Aorta (tissue), 5 donors: Measurements from ENCODE around the gene SAMD1. TPM values are rescaled to one million over a fixed set of nuclear protein-coding genes. Genes with fewer than 3 reads are reported as not detected.

Experiments
- ATAC-seq: fragments of 200-7000 bp; cut with Tn5 transposase; one replicate; pipeline ENCODE4 v1.9.1; 2022; ENCODE audit warnings: moderate library complexity; ENCODE audit not compliant: low FRiP score
- DNase-seq, 2 donors: peaks; one replicate each; pipeline ENCODE4 v3.0.0-alpha.2; 2020
- H3K27ac ChIP-seq, 2 donors: one replicate each; pipeline ENCODE4 v1.5.1; 2013; ENCODE audit warnings: low read length in 2 of 2, mild to moderate bottlenecking in 2 of 2, moderate library complexity in 2 of 2, control low read depth in 1 of 2, inconsistent platforms in 1 of 2, low read depth in 1 of 2
- H3K27me3 ChIP-seq, 2 donors: one replicate each; pipeline ENCODE4 v1.6.1; 2013; ENCODE audit warnings: control low read depth in 1 of 2, low read length in 1 of 2, mild to moderate bottlenecking in 1 of 2, moderate library complexity in 1 of 2; ENCODE audit not compliant: insufficient read depth in 2 of 2, control insufficient read depth in 1 of 2
- H3K36me3 ChIP-seq, 2 donors: one replicate each; pipeline ENCODE4 v1.6.1; 2013; ENCODE audit warnings: control low read depth in 1 of 2, low read length in 1 of 2, mild to moderate bottlenecking in 1 of 2; ENCODE audit not compliant: insufficient read depth in 2 of 2, control insufficient read depth in 1 of 2
- H3K4me1 ChIP-seq, 2 donors: one replicate each; pipeline ENCODE4 v1.6.1; 2013; ENCODE audit warnings: low read length in 2 of 2, control low read depth in 1 of 2, mild to moderate bottlenecking in 1 of 2, moderate library complexity in 1 of 2; ENCODE audit not compliant: insufficient read depth in 2 of 2, control insufficient read depth in 1 of 2
- H3K4me3 ChIP-seq, 2 donors: one replicate each; pipeline ENCODE4 v1.5.1; 2013; ENCODE audit warnings: low read length in 2 of 2, control low read depth in 1 of 2, mild to moderate bottlenecking in 1 of 2
- H3K9me3 ChIP-seq: one replicate; pipeline ENCODE4 v1.6.1; 2013; ENCODE audit warnings: mild to moderate bottlenecking, low read length; ENCODE audit not compliant: control insufficient read depth
- WGBS, 2 donors: extraction: QIAGEN DNeasy Blood & Tissue Kit; methylation state at CpG; one replicate each; pipeline ENCODE4 v1.1.7; 2013; 5-methylcytosine and 5-hydroxymethylcytosine counted together
- intact Hi-C, 2 donors: fragments of 100-400 bp; cut with DNase I; formaldehyde crosslinking; loops; one replicate each; pipeline versions ENCODE4 v1.14.2 to v1.15.0; 2022
- polyA plus RNA-seq, 2 donors: library from polyadenylated mRNA; stranded (reverse); fragments of 200-250 nt; gene quantifications; one replicate each; pipeline ENCODE4 v1.2.3, GENCODE V29; 2013
- total RNA-seq, 2 donors: library from RNA; stranded (reverse); fragmentation: NEBNext Ultra II Directional; extraction: Animal tissue kit (Norgen Biotek cat#: 25700); gene quantifications; one replicate each; pipeline ENCODE4 v1.2.1, GENCODE V29; 2021
- donor health status: healthy with polysubstance abuse.
- donor health status: Bipolar disorder and iron deficiency.
- donor health status: DM: no; HTN: no; CAD: no.
- donor health status: DM: no; HTN: no; CAD: no.
- donor health status: DM: yes; HTN: yes; CAD: no.

SAMD1 gene
- total and polyA plus RNA-seq, 4 donors = 27.4 to 32.9 (median 28.3) TPM

DNA sequence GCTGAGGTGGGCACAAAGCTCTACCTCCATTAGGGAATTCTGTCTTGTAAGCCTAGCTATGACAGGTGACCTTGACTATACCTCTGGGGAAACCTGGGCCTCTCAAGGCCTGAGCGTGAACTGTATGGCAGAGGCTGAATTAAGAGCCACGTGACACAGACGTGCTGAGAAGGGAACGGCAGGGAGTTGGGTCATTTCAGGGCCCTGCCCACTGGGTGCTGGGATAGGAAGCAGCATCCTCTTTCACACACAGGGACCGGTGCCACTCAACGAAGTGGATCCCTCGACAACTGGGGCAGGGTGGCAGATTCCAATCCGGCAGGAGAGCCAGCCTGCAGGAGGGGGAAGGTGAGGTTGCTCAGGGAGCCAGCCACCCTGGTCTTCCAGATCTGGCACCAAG is 36.6 kb upstream of the SAMD1 start:
- Histone ChIP-seq H3K9me3 (no peaks in the 10 kb centered on the region), H3K27ac (no peak overlapping the region), H3K36me3 (no peaks in the 10 kb centered on the region), H3K4me1 (no peaks in the 10 kb centered on the region), H3K27me3 (no peaks in the 10 kb centered on the region), H3K4me3 (no peak overlapping the region)
- WGBS, 2 donors = 90% methylated on average over 8 of the region's 8 CpGs
- DNase-seq = peak in 1 of 2 donors; percentile 75
- no peak for ATAC-seq
- intact Hi-C loops = no loop called here

DNA sequence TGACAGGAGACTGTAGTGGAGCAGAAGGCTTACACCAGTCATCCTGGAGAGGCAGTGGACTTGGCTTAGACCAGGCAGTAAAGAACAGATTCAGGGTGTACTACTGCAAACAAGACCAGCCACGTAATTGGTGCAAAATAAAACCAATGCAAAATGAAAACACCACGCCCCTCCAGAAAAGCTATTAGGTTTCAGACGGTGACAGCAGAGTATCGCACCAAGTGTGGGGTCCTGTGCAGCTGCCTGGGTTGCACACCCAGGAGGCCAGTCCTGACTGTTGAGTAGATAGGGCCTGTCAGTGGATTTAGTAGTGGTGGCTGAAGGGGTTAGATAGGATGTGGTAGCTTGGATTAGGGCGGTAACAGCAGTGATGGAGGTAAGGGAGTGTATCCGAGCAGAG is 32.4 kb upstream of the SAMD1 start:
- 95 to 98% methylated on average over 6 of the region's 6 CpGs for WGBS, 2 donors

DNA sequence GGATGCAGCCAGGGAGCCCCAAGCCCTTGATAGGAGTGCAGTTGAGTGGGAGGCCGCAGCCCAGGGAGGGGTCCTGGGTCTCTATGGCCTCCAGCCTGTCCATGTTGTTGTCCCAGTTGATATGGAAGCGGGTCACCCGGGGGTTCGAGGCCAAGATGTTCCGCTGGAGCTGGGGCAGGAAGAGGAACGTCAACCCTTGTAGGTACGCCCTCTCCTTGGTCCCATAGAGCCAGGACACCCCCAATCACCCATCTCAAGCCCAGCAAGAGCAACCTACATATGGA is 29.9 kb upstream of the SAMD1 start:
- WGBS, 2 donors = 92 to 97% methylated on average over 7 of the region's 7 CpGs
- no peaks in the 10 kb centered on the region for H3K36me3 ChIP-seq
- H3K4me1 ChIP-seq = no peaks in the 10 kb centered on the region
- H3K9me3 ChIP-seq = no peaks in the 10 kb centered on the region
- intact Hi-C loops = no loop called here
- H3K27me3 ChIP-seq = no peaks in the 10 kb centered on the region
- H3K27ac ChIP-seq = peak overlapping the region in 1 of 2 donors; percentile 26
- no peak for DNase-seq
- ATAC-seq = no peak
- H3K4me3 ChIP-seq = no peak overlapping the region

More for the DNA sequence above, 32.4 kb upstream of the SAMD1 start:
- no peaks in the 10 kb centered on the region for H3K9me3 ChIP-seq
- ATAC-seq (no peak), DNase-seq (no peak)
- no peaks in the 10 kb centered on the region for H3K27me3 ChIP-seq
- no peak overlapping the region for H3K27ac ChIP-seq
- H3K4me1 ChIP-seq = no peaks in the 10 kb centered on the region
- no peak overlapping the region for H3K4me3 ChIP-seq
- no peaks in the 10 kb centered on the region for H3K36me3 ChIP-seq
- intact Hi-C loops = no loop called here

DNA sequence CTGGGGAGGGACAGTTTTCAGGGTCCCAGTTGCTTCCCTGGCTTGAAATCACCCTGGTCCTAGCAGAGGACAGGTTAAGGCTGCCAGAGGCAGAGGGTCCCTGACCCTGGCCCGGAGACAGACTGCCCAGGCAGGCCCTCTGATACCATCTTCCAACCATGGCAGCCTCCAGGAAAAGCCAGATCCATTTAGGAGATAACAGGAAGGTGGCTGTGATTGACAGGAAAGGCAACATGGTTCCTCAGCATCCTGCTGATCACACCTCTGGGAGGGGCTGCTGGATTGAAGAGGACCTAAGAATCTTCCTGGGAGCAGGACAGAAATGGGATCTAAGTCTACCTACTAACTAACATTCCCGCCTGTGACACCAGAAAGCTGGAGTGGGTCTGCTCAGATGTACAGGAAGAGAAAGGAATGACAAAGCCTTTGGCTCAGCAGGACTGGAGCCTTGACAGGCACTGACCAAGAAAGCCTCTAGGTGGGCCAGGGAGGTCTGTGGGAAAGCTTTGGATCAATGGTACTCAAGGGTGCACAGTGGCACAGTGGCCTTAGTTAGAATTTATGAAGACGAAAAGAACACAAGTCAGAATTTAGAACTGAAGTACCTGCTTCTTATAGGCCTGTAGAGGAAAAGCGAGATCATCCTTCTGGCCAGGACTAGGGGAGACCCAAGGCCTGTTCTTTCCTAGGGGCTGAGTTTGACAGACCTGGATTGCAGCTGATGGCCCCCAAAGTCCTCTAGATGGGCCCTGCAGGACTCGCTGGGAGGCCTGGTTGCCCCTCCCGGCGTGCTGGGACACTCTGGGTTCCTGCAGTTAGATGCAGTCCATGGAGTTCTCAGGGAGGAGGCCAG is 29.3 kb upstream of the SAMD1 start:
- 88 to 94% methylated on average over 7 of the region's 7 CpGs for WGBS, 2 donors
- no peaks in the 10 kb centered on the region for H3K4me1 ChIP-seq
- intact Hi-C loops = loop anchor here (5.0 kb wide), 1 partner anchor 38 kb away; no protein-coding TSS in a partner anchor
- no peaks in the 10 kb centered on the region for H3K36me3 ChIP-seq
- H3K9me3 ChIP-seq = no peaks in the 10 kb centered on the region
- peak overlapping the region in 1 of 2 donors; percentile 26 for H3K27ac ChIP-seq
- ATAC-seq = no peak
- H3K4me3 ChIP-seq = no peak overlapping the region
- H3K27me3 ChIP-seq = no peaks in the 10 kb centered on the region
- DNase-seq = no peak

DNA sequence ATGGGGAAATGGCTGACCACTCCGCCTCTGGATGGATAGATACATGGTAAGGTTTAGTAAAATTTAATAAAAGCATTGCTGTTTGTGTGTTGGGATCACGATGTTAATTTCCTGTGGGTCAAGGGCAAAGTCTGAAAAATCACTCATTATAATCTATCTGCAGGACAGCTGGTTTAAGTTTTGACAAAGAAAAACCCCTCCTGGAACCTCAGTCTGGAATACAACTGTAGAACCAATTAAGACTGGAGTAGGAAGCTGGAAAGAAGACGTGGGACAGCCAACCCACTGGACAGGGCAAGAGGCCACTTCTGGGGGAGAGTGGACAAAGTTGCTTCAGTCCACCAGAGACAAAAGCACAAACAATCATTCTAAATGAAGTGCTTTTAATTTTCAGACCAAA is 28.6 kb upstream of the SAMD1 start:
- WGBS, 2 donors = 73 to 78% methylated on average over 3 of the region's 3 CpGs
- no peak for ATAC-seq
- Histone ChIP-seq H3K27ac (peak overlapping the region; percentile 94 to 97), H3K4me1 (no peaks in the 10 kb centered on the region), H3K9me3 (no peaks in the 10 kb centered on the region), H3K27me3 (no peaks in the 10 kb centered on the region), H3K36me3 (no peaks in the 10 kb centered on the region), H3K4me3 (no peak overlapping the region)
- no peak for DNase-seq
- intact Hi-C loops = loop anchor here (5.0 kb wide), 1 partner anchor 37 kb away; no protein-coding TSS in a partner anchor

DNA sequence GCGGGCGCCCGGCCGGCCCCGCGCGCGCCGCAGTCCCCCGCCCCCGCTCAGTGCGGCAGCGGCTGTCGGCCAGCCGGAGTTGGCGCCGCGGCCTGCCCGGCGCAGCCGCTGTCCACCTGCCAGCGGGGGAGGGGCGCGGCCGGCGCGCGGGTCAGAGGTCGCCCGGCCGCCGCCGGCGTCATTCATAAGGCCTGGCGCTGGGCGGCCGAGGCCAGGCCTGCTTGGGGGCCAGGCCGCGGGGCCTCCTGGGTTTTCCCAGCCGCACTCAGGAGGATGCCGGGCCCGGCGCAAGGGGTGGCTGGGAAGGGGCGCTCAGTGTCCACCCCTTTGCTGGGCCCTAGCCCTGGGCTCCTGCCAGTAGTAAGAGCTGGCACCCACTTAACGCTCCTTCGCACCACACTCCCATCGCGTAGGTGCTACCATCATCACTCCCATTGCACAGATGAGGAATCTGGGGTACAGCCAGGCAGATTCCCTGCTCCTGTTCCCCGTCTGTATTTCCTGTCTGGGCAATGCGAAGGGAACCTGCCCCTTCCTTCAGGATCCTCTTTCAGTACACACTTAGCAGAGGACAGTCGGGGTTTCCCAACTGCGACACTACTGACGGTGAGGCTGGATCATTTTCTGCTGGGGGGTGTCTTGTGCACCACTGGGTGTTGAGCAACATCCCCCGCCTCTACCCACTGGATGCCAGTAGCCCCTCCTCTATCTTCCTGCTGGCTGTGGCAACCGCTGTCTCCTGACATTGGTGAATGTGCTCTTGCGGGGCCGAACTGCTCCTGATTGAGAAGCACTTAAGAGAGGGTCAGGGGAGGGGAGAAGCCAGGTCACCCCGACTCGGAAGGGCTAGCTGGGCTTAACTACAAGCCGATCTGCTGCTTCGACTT is 27.9 kb upstream of the SAMD1 start:
- peak; percentile 89 to 91 for DNase-seq
- intact Hi-C loops = loop anchor here (5.0 kb wide), 1 partner anchor 36 kb away; no protein-coding TSS in a partner anchor
- no peaks in the 10 kb centered on the region for H3K27me3 ChIP-seq
- peak overlapping the region in 1 of 2 donors; percentile 0 for H3K4me3 ChIP-seq
- H3K9me3 ChIP-seq = no peaks in the 10 kb centered on the region
- ATAC-seq = peak; percentile 83
- 4 to 6% methylated on average over 50 to 61 of the region's 61 CpGs for WGBS, 2 donors
- peak overlapping the region; percentile 94 to 97 for H3K27ac ChIP-seq
- H3K36me3 ChIP-seq = no peaks in the 10 kb centered on the region
- H3K4me1 ChIP-seq = no peaks in the 10 kb centered on the region

DNA sequence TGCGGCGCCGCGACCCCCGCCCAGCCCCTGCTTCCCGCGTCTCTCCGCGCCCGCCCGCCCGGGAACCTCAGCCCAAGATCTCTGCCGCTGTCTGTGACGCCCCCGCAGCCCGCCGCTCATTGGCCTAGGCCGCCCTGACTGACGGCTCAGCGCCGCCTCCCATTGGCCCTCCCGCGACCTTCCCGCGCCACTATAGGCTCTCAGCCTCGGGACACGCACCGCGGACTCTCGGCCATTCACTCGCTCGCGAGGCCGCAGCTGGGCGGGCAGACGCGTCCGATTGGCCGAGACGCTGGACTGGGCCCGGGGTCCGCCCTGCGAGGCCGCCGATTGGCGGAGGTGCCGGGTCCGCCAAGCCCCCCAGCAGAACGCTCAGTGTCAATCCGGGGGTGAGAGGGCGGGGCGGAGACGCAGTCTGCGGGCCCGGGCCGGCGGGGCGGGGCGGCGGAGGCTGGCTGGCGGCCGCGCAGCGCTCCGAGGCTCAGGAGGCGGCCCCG is 27.2 kb upstream of the SAMD1 start, which contains the start of gene PRKACA:
TSS of gene PRKACA (minus strand) at position 95 of the 497 bp plus-strand sequence. CDS start 215 bp downstream, outside the sequence.
- no peaks in the 10 kb centered on the region for H3K36me3 ChIP-seq
- intact Hi-C loops = loop anchor here (5.0 kb wide), 1 partner anchor 35 kb away; no protein-coding TSS in a partner anchor
- H3K4me1 ChIP-seq = no peaks in the 10 kb centered on the region
- H3K27me3 ChIP-seq = no peaks in the 10 kb centered on the region
- peak within 1 kb of the TSS; percentile 81 to 94 for H3K4me3 ChIP-seq
- WGBS, 2 donors = 0% methylated on average over 65 to 67 of the region's 67 CpGs
- ATAC-seq (peak; percentile 96), DNase-seq (peak; percentile 99 to 100)
- peak within 1 kb of the TSS; percentile 94 to 97 for H3K27ac ChIP-seq
- H3K9me3 ChIP-seq = no peaks in the 10 kb centered on the region

DNA sequence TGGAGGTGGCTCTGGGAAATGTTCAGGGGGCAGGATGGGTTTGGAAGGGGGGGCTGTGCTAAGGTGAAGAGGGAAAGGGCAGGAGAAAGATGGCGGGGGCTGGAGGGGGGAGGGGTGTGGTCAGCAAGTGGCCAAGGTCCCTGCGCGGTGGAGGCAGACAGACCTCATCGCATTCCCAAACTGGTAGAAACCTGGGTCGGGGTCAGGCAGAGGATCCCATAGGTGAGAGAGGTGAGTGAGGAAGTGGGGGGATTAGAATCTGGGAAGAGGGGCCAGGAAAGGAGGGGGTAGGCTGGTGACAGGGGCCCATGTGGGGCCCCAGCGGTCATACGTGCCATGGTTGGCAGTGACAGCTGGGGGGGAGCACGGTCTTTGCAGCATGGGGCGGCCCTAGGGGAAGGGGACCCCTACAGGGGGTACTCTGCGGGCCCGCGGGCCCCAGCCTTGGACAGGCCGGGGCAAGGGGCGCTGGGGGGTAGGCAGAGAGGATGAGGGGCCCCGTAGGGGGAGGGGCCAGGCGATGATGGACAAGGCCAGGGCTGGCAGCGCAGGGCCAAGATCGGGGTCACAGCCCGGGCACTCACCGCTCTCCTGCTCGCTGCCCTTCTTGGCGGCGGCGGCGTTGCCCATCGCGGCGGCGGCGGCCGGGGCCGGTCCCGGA is 26.5 kb upstream of the SAMD1 start:
- Histone ChIP-seq H3K27ac (peak overlapping the region; percentile 39 to 80), H3K27me3 (no peaks in the 10 kb centered on the region), H3K4me1 (no peaks in the 10 kb centered on the region), H3K36me3 (no peaks in the 10 kb centered on the region), H3K9me3 (no peaks in the 10 kb centered on the region), H3K4me3 (peak overlapping the region; percentile 81 to 94)
- 1 to 3% methylated on average over 11 to 33 of the region's 33 CpGs for WGBS, 2 donors
- DNase-seq (peak; percentile 68 to 83), ATAC-seq (no peak)
- intact Hi-C loops = loop anchor here (5.0 kb wide), 1 partner anchor 35 kb away; no protein-coding TSS in a partner anchor
